MCF 10A (cell line): ENCODE data around the gene ITGA1. TPM values are rescaled to one million over a fixed set of nuclear protein-coding genes. Genes with fewer than 3 reads are reported as not detected.

Source experiments
- BruUV-seq: library from RNA; stranded (reverse); fragments of 400-500 nt; replicated peaks from 2 replicates; lab custom pipeline; 2021; lab: Mats Ljungman, UMichigan
- CTCF ChIA-PET: fragments of 300-600 bp; sonication (Branson Sonifier 250); formaldehyde crosslinking; extraction: SDS; loops from one replicate; lab custom pipeline; 2021; ENCODE audit warnings: antibody characterized with exemption, inconsistent platforms; lab: Yijun Ruan, JAX
- POLR2A ChIA-PET: fragments of 300-600, 350-650 bp; sonication (Branson Sonifier 250); formaldehyde crosslinking; extraction: SDS; loops from one replicate; lab custom pipeline; 2020; ENCODE audit warnings: antibody characterized with exemption, inconsistent platforms; lab: Yijun Ruan, JAX
- DNase-seq: peaks from one replicate; pipeline ENCODE4 v3.0.0-alpha.2; 2018; ENCODE audit not compliant: unreplicated experiment
- H3K27ac Mint-ChIP-seq: one replicate; pipeline ENCODE4 v1.8.0; 2022; ENCODE audit warnings: mild to moderate bottlenecking, low read depth, mixed read lengths; ENCODE audit not compliant: unreplicated experiment
- H3K27me3 Mint-ChIP-seq: one replicate; pipeline ENCODE4 v1.8.0; 2022; ENCODE audit warnings: mixed read lengths; ENCODE audit not compliant: insufficient read depth, unreplicated experiment
- H3K36me3 Mint-ChIP-seq: one replicate; pipeline ENCODE4 v1.8.0; 2022; ENCODE audit warnings: mild to moderate bottlenecking, moderate library complexity, mixed read lengths; ENCODE audit not compliant: insufficient read depth, unreplicated experiment
- H3K4me1 Mint-ChIP-seq: one replicate; pipeline ENCODE4 v1.8.0; 2022; ENCODE audit warnings: mixed read lengths; ENCODE audit not compliant: insufficient read depth, unreplicated experiment
- H3K4me3 Mint-ChIP-seq: one replicate; pipeline ENCODE4 v1.8.0; 2022; ENCODE audit warnings: mild to moderate bottlenecking, moderate library complexity, mixed read lengths; ENCODE audit not compliant: unreplicated experiment
- H3K9me3 Mint-ChIP-seq: one replicate; pipeline ENCODE4 v1.8.0; 2022; ENCODE audit warnings: mixed read lengths; ENCODE audit not compliant: unreplicated experiment
- intact Hi-C: fragments of 100-400 bp; cut with micrococcal nuclease; formaldehyde crosslinking; loops from 2 replicates; pipeline ENCODE4 v1.14.1; 2022
- total RNA-seq: library from RNA; stranded (reverse); gene quantifications from 2 replicates; pipeline ENCODE4 v1.2.3, GENCODE V29; 2022
- TF ChIP-seq, protein P1 (sequence below): fragments of 200-600 bp; IDR thresholded peaks from one replicate; pipeline ENCODE4 v1.8.0; 2022; ENCODE audit warnings: antibody characterized with exemption, mild to moderate bottlenecking; ENCODE audit not compliant: unreplicated experiment

ITGA1 gene
- total RNA-seq, 1 experiment from 2014 or later = 7.7 TPM

DNA sequence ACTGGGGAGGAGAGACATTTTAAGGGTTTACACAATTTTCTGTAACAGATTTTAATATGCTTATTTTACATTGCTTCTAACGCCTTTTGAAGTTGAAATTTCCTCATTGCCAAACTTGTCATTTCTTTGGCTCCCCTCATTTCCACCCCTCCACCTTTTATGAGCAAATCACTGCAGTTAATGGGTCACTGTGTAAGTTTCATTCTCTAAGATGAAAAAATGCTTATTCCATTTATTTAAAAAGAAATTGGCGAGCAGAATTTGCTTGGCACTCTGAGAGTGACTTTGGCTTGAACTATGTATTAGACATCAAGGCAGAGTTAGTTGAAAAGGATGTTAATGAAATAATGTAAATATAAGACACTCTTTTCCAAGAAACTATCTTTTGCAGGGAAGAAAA lies 66.6 kb downstream of the ITGA1 start:
- Mint-ChIP-seq H3K27ac (no peak overlapping the region), H3K36me3 (no peaks in the 10 kb centered on the region), H3K4me1 (no peaks in the 10 kb centered on the region), H3K9me3 (no peaks in the 10 kb centered on the region), H3K4me3 (no peak overlapping the region), H3K27me3 (no peaks in the 10 kb centered on the region)
- TF ChIP-seq, protein P1, sequence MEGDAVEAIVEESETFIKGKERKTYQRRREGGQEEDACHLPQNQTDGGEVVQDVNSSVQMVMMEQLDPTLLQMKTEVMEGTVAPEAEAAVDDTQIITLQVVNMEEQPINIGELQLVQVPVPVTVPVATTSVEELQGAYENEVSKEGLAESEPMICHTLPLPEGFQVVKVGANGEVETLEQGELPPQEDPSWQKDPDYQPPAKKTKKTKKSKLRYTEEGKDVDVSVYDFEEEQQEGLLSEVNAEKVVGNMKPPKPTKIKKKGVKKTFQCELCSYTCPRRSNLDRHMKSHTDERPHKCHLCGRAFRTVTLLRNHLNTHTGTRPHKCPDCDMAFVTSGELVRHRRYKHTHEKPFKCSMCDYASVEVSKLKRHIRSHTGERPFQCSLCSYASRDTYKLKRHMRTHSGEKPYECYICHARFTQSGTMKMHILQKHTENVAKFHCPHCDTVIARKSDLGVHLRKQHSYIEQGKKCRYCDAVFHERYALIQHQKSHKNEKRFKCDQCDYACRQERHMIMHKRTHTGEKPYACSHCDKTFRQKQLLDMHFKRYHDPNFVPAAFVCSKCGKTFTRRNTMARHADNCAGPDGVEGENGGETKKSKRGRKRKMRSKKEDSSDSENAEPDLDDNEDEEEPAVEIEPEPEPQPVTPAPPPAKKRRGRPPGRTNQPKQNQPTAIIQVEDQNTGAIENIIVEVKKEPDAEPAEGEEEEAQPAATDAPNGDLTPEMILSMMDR = no peak
- intact Hi-C loops = no loop called here
- ChIA-PET CTCF (interaction anchor here (0.8 kb wide), 2 partner anchors 11 to 61 kb away, joined by 3 read pairs; no protein-coding TSS in a partner anchor), POLR2A (no interaction called here)
- no peak for DNase-seq
- no TSS peak for BruUV-seq

DNA sequence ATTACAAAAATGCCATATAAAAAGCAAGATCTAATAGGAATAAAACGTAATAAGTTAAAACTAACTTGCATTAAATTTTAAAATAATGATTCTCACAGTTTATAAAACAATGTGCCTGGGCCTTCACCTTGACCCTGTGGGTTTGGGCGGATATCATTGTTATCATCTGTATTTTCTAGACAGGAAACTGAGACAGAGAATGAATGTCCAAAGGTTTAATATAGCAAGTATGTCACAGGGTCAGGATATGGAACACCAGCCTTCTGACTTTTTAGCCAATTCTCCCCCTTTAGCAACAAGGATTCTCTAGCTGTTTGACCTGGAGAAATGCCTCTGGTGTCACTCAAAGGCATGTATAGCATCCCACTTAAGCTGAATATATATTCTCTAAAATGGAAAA lies 67.2 kb downstream of the ITGA1 start:
- Mint-ChIP-seq H3K36me3 (no peaks in the 10 kb centered on the region), H3K4me3 (no peak overlapping the region), H3K27ac (no peak overlapping the region), H3K4me1 (peaks cover 6% of the 10 kb centered on the region), H3K9me3 (no peaks in the 10 kb centered on the region), H3K27me3 (no peaks in the 10 kb centered on the region)
- CTCF ChIA-PET = interaction anchor here (1.2 kb wide), 1 partner anchor 43 kb away, joined by 4 read pairs; no protein-coding TSS in a partner anchor
- TF ChIP-seq, protein P1 = no peak
- DNase-seq = no peak
- intact Hi-C loops = no loop called here
- POLR2A ChIA-PET = no interaction called here
- no TSS peak for BruUV-seq

DNA sequence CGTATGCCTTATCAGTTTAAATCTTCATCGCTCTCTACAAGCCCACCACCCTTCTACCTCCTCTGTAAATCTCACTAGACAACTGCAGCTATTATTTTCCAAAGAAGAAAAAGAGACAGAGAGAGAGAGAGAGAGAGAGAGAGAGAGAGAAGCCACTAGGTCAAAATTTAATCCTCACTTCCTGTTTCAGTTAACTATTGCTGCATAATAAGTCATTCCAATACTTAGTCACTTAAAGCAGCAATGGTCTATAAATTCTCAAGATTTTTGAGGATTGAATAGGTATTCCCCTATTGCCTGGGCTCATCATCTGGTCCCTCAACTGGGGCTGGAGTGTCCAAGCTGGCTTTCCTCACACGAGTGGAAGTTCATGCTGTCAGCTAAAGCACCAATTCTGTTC lies 68.8 kb downstream of the ITGA1 start:
- Mint-ChIP-seq H3K27me3 (no peaks in the 10 kb centered on the region), H3K4me3 (no peak overlapping the region), H3K27ac (no peak overlapping the region), H3K9me3 (no peaks in the 10 kb centered on the region), H3K36me3 (no peaks in the 10 kb centered on the region), H3K4me1 (peaks cover 6% of the 10 kb centered on the region)
- POLR2A ChIA-PET = interaction anchor here (0.9 kb wide), 1 partner anchor 57 kb away, joined by 4 read pairs; no protein-coding TSS in a partner anchor
- no peak for DNase-seq
- CTCF ChIA-PET = interaction anchor here (0.6 kb wide), 2 partner anchors 18 to 57 kb away, joined by 3 to 4 read pairs; no protein-coding TSS in a partner anchor
- TF ChIP-seq, protein P1 = no peak
- BruUV-seq = no TSS peak
- intact Hi-C loops = no loop called here

DNA sequence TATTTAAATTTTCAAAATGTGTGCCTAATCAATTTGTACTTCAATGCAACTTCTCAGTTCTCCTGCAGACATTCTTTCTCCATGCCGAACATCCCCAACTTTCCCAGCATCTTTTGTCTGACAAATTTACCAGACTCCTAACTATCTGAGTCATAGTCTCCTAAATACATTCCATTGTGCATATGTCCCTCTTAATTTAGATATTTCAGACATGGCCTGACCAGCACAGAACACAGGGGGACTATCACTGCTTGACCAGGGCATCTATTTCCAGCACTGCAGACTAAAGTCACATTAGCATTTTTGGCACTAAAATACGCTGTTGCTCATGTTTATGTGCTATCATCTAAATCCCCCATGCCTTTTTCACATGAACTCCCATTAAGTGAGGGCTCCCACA lies 71.9 kb downstream of the ITGA1 start:
- TF ChIP-seq, protein P1 = no peak
- Mint-ChIP-seq H3K36me3 (no peaks in the 10 kb centered on the region), H3K4me1 (peaks cover 18% of the 10 kb centered on the region), H3K27me3 (no peaks in the 10 kb centered on the region), H3K27ac (no peak overlapping the region), H3K9me3 (no peaks in the 10 kb centered on the region), H3K4me3 (no peak overlapping the region)
- intact Hi-C loops = loop anchor here (10.0 kb wide), 1 partner anchor 45 kb away; no protein-coding TSS in a partner anchor
- ChIA-PET CTCF (interaction anchor here (0.7 to 1.0 kb wide), 2 partner anchors 60 to 916 kb away, joined by 3 to 4 read pairs; no protein-coding TSS in a partner anchor), POLR2A (interaction anchor here (0.8 to 1.0 kb wide), 2 partner anchors 9 to 40 kb away, joined by 3 to 4 read pairs; no protein-coding TSS in a partner anchor)
- no TSS peak for BruUV-seq
- DNase-seq = peak; percentile 37
